Stromal cell of bone marrow (primary cell): ENCODE measurements around the gene RAB14.
"Not testable (repeated sequence)": the region's sequence is repeated elsewhere in the genome, so short reads cannot be mapped to it uniquely, and the experiment has no call there.

Experiments used
- DNase-seq: peaks from one replicate; pipeline ENCODE4 v3.0.0-alpha.2; 2012; ENCODE audit warnings: low read depth

Gene RAB14

GRCh38 chr9:121154782-121155181, 46.9 kb downstream of the RAB14 start:
- no peak for DNase-seq

GRCh38 chr9:121153642-121154041, 48.0 kb downstream of the RAB14 start:
- no peak for DNase-seq

- DNase-seq: no peak
Observed at GRCh38 chr9:121150188-121150587, 51.5 kb downstream of the RAB14 start.

GRCh38 chr9:121144482-121144881, 57.2 kb downstream of the RAB14 start:
- DNase-seq: no peak

GRCh38 chr9:121143771-121144170, 57.9 kb downstream of the RAB14 start:
- DNase-seq: no peak

GRCh38 chr9:121141706-121142105, 60.0 kb downstream of the RAB14 start:
- DNase-seq: no peak

- no peak for DNase-seq
Observed at GRCh38 chr9:121141306-121141705, 60.4 kb downstream of the RAB14 start.

GRCh38 chr9:121140162-121140561, 61.5 kb downstream of the RAB14 start:
- DNase-seq: no peak

GRCh38 chr9:121138973-121139372, 62.7 kb downstream of the RAB14 start:
- DNase-seq: no peak

GRCh38 chr9:121138561-121138960, 63.1 kb downstream of the RAB14 start:
- no peak for DNase-seq

GRCh38 chr9:121135642-121136041, 66.0 kb downstream of the RAB14 start:
- no peak for DNase-seq

- no peak for DNase-seq
Observed at GRCh38 chr9:121133104-121133816, 68.4 kb downstream of the RAB14 start.

GRCh38 chr9:121129384-121129783, 72.3 kb downstream of the RAB14 start:
- DNase-seq: not testable (repeated sequence)
